ENCODE measurements around the gene CDC42EP5. TPM values are rescaled to one million over a fixed set of nuclear protein-coding genes. Genes with fewer than 3 reads are reported as not detected.
A peak's percentile ranks its signal among the peaks of the same experiment; 100 is the strongest.

The CDC42EP5 gene
- total and polyA plus RNA-seq, 7 donors, result 12.1 to 529 (median 16.6) TPM

DNA sequence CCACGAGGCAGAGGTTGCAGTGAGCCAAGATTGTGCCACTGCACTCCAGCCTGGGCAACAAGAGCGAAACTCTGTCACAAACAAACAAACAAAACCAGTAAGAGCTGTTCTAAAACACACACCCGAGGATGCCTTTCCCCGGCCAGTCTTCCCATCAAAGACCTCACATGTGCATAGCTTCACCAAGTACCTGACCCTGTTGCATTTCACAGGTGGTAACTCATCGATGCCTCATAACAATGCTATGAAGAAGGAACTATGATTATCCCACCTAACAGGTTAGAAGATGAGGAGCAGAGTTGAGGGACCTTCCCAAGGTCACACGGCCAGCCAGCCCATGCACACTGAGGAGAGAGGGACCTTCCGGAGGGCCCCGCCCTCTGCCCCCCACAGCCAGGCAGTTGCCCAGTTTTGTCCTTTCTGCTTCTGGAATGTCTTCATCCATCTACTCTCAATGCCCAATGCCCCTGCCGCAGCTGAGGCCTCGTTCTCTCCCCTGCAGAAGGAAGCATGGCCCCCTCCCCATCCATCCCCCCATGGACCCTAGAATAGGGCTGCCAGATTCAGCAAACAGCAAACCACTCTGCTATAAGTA is 40.9 kb downstream of the CDC42EP5 start:
- TF ChIP-seq POLR2AphosphoS5 (IDR thresholded peaks at IDR 0.05), result no peak
- peaks cover 0 to 45% (median 38%) of the 10 kb centered on the region in 4 donors for H3K4me1 ChIP-seq
- H3K36me3 ChIP-seq, result no peaks in the 10 kb centered on the region
- no peak overlapping the region for H3K4me3 ChIP-seq
- WGBS, 2 donors, result 52 to 81% methylated on average over 10 of the region's 10 CpGs
- intact Hi-C loops (cut with DNase I), result no loop called here
- DNase-seq, result no peak
- H3K27ac ChIP-seq, result no peak overlapping the region
- peaks cover 31 to 55% (median 44%) of the 10 kb centered on the region in 3 donors for H3K27me3 ChIP-seq
- H3K9me3 ChIP-seq, result no peaks in the 10 kb centered on the region

DNA sequence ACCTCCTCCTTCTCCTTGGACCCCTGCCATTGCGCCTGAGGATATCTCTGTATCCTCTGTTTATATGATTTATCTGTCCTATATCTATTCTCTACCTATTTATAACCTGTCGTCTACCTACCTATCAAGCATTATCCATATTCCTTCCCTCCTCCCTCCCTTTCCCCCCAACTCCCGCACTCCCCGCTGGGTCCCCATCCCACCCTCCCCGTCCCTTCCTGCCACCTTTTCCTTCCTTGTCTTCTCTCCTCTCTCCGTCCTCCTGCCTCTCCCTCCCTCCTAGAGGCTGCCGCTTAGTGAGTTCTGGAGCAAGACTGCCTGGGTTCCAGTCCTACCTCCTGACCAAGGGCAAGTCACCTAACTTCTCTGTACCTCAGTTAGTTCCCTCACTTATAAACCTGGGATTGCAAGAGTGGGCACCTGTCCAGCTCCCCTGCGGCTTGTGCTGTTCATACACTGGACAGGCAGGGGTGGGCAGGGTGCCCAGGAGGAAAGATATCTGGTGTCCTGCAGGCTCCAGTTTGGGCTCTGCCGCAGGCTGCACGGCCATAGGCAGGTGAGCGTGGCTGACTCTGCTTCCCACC is 41.7 kb downstream of the CDC42EP5 start:
- Histone ChIP-seq H3K36me3 (no peaks in the 10 kb centered on the region), H3K4me1 (peaks cover 0 to 42% (median 36%) of the 10 kb centered on the region in 4 donors), H3K4me3 (peak overlapping the region in 2 of 4 donors; percentile 29 to 35), H3K27me3 (peaks cover 31 to 59% (median 44%) of the 10 kb centered on the region in 3 donors), H3K9me3 (no peaks in the 10 kb centered on the region), H3K27ac (no peak overlapping the region)
- 8 to 42% methylated on average over 11 of the region's 11 CpGs for WGBS, 2 donors
- DNase-seq, result no peak
- no peak for TF ChIP-seq POLR2AphosphoS5 (IDR thresholded peaks at IDR 0.05)
- no peak for TF ChIP-seq POLR2A (IDR thresholded peaks at IDR 0.05)
- TF ChIP-seq, protein P1, sequence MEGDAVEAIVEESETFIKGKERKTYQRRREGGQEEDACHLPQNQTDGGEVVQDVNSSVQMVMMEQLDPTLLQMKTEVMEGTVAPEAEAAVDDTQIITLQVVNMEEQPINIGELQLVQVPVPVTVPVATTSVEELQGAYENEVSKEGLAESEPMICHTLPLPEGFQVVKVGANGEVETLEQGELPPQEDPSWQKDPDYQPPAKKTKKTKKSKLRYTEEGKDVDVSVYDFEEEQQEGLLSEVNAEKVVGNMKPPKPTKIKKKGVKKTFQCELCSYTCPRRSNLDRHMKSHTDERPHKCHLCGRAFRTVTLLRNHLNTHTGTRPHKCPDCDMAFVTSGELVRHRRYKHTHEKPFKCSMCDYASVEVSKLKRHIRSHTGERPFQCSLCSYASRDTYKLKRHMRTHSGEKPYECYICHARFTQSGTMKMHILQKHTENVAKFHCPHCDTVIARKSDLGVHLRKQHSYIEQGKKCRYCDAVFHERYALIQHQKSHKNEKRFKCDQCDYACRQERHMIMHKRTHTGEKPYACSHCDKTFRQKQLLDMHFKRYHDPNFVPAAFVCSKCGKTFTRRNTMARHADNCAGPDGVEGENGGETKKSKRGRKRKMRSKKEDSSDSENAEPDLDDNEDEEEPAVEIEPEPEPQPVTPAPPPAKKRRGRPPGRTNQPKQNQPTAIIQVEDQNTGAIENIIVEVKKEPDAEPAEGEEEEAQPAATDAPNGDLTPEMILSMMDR (IDR thresholded peaks at IDR 0.05), result no peak
- TF ChIP-seq EP300 (IDR thresholded peaks at IDR 0.05), result no peak
- intact Hi-C loops (cut with DNase I), result no loop called here

DNA sequence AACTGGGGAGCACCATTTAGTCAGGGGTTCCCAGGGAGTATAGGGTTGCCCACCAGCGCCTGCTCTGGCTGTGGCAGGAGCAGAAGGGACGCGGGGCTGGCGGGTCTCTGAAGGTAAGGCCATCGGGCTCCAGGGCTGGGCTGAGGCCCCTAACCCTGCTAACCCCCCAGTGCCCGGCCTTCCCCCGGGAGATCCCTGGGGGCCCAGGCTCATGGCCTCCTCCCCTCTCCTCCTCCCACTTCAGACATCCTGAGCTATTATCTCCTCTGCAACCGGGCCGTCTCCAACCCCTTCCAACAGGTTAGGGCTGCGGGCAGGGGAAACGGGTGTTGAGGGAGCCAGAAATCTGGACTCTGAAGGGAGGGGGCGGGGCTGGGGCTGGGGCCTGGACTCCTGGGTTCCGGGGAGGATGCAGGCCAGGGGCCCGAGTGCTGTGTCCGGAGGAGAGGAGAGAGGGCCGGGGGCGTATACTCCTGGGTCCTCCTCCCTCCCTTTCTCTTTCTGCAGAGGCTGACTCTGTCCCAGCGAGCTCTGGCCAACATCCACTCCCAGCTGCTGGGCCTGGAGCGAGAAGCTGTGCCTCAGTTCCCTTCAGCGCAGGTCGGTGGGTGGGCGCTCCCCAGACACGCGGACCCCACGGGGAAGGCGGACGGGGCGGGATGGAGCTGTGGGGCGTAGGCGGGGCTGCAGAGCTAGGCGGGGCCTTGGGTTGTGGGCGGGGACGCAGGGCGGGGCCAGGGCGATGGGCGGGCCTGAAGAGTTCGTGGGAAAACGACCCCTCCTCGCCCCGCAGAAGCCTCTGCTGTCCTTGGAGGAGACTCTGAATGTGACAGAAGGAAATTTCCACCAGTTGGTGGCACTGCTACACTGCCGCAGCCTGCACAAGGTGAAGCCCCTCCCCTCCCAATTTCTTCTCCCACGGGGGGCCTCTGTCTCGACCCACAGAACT is 42.5 kb downstream of the CDC42EP5 start:
- H3K4me1 ChIP-seq, result peaks cover 0 to 34% (median 29%) of the 10 kb centered on the region in 4 donors
- no peaks in the 10 kb centered on the region for H3K36me3 ChIP-seq
- H3K4me3 ChIP-seq, result peak overlapping the region in 3 of 4 donors; percentile 1 to 35 (median 29)
- TF ChIP-seq, protein P1 (IDR thresholded peaks at IDR 0.05), result no peak
- TF ChIP-seq POLR2AphosphoS5 (IDR thresholded peaks at IDR 0.05) (peak in 1 of 4 donors; percentile 19), EP300 (IDR thresholded peaks at IDR 0.05) (no peak), POLR2A (IDR thresholded peaks at IDR 0.05) (no peak)
- no peaks in the 10 kb centered on the region for H3K9me3 ChIP-seq
- intact Hi-C loops (cut with DNase I), result no loop called here
- H3K27me3 ChIP-seq, result peaks cover 31 to 67% (median 44%) of the 10 kb centered on the region in 3 donors
- 8 to 9% methylated on average over 43 of the region's 43 CpGs for WGBS, 2 donors
- H3K27ac ChIP-seq, result no peak overlapping the region
- DNase-seq, result no peak

DNA sequence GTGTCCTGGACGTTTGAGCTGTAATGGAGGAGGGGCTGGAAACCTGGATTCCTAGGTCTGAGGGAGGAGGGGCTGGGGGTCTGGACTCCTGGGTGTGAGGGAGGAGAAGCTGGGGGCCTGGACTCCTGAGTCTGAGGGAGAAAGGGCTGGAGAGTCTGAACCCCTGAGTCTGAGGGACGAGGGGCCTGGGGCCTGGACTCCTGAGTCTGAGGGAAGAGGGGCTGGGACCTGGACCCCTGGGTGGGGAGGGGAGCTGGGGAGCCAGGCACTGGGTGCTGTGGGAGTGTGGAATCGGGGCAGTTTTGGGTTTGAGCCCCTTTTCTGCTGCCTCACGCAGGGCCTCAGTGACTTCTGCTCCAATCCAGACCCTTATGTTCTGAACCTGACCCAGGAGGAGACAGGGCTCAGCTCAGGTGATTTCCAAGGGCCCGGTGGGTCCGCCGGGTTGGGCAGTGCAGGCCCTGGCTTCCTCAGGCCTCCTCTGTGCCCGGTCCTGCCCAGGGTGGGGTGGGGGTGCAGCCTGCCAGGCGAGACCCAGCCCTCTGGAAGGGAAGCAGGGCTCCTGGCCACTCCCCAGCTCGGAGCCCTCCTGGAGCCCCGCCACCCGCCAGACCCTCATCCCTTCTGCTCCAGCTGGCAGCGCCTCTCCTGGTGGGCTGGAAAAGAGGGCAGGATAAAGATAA is 43.4 kb downstream of the CDC42EP5 start:
- Histone ChIP-seq H3K27ac (no peak overlapping the region), H3K4me3 (no peak overlapping the region), H3K36me3 (no peaks in the 10 kb centered on the region), H3K9me3 (no peaks in the 10 kb centered on the region), H3K27me3 (peaks cover 31 to 74% (median 44%) of the 10 kb centered on the region in 3 donors), H3K4me1 (peaks cover 0 to 25% (median 20%) of the 10 kb centered on the region in 4 donors)
- TF ChIP-seq EP300 (IDR thresholded peaks at IDR 0.05), result no peak
- TF ChIP-seq POLR2A (IDR thresholded peaks at IDR 0.05), result no peak
- no peak for TF ChIP-seq POLR2AphosphoS5 (IDR thresholded peaks at IDR 0.05)
- TF ChIP-seq, protein P1 (IDR thresholded peaks at IDR 0.05), result no peak
- DNase-seq, result no peak
- intact Hi-C loops (cut with DNase I), result no loop called here
- 38 to 60% methylated on average over 13 of the region's 13 CpGs for WGBS, 2 donors
